Epithelial cell of proximal tubule (primary cell): Measurements from ENCODE around the gene C13orf46. TPM values are rescaled to one million over a fixed set of nuclear protein-coding genes. Genes with fewer than 3 reads are reported as not detected.
"Not testable (repeated sequence)": the region's sequence is repeated elsewhere in the genome, so short reads cannot be mapped to it uniquely, and the experiment has no call there.

Source experiments
- DNase-seq: peaks from one replicate; pipeline ENCODE4 v3.0.0-alpha.2; 2011; ENCODE audit warnings: low read depth
- H3K4me3 ChIP-seq: 2 replicates; pipeline ENCODE4 v1.5.1; 2011; ENCODE audit warnings: low read depth, mild to moderate bottlenecking, low read length
- CTCF ChIP-seq: conservative IDR thresholded peaks from 2 replicates; pipeline ENCODE4 v1.5.1; 2012; ENCODE audit warnings: low read depth, mild to moderate bottlenecking, low read length
- total RNA-seq: library from RNA; depleted of rRNA; stranded (reverse); fragments of >200 nt; gene quantifications from 2 replicates; pipeline ENCODE4 v1.2.3, GENCODE V29; 2015

Gene C13orf46
- not detected in 2 replicates for total RNA-seq

- H3K4me3 ChIP-seq = no peak within 1 kb of the TSS
- no peak for DNase-seq
- TF ChIP-seq CTCF = no peak
Measured at GRCh38 chr13:113973218-113974164, at the start of gene C13orf46. Gene C13orf46, minus strand, starts transcription at chr13:113974076. Its CDS starts 79 bp downstream, at chr13:113973997.

GRCh38 chr13:114022876-114023275 is 49.0 kb upstream of the C13orf46 start:
- H3K4me3 ChIP-seq = no peak overlapping the region
- TF ChIP-seq CTCF = no peak
- DNase-seq = no peak

- no peak for TF ChIP-seq CTCF
- no peak overlapping the region for H3K4me3 ChIP-seq
- DNase-seq = no peak
Measured at GRCh38 chr13:114022309-114022669, 48.4 kb upstream of the C13orf46 start.

- H3K4me3 ChIP-seq = no peak overlapping the region
- DNase-seq = no peak
- no peak for TF ChIP-seq CTCF
Measured at GRCh38 chr13:114021464-114022308, 47.8 kb upstream of the C13orf46 start.

- no peak overlapping the region for H3K4me3 ChIP-seq
- no peak for TF ChIP-seq CTCF
- DNase-seq = no peak
Measured at GRCh38 chr13:114020750-114021463, 47.0 kb upstream of the C13orf46 start.

- H3K4me3 ChIP-seq, DNase-seq: not testable (repeated sequence)
Measured at GRCh38 chr13:114020134-114020533, 46.3 kb upstream of the C13orf46 start.

GRCh38 chr13:114019367-114019766 is 45.5 kb upstream of the C13orf46 start:
- no peak overlapping the region for H3K4me3 ChIP-seq
- no peak for TF ChIP-seq CTCF
- DNase-seq = no peak
